HG02970 (cell line): ENCODE data around the gene FABP7.

Experiments
- ATAC-seq: cut with Tn5 transposase; IDR thresholded peaks from one replicate; pipeline ENCODE4 v1.9.1; 2021; ENCODE audit warnings: mild to moderate bottlenecking, moderate library complexity, moderate number of reproducible peaks; ENCODE audit not compliant: unreplicated experiment, low FRiP score

The FABP7 gene

DNA sequence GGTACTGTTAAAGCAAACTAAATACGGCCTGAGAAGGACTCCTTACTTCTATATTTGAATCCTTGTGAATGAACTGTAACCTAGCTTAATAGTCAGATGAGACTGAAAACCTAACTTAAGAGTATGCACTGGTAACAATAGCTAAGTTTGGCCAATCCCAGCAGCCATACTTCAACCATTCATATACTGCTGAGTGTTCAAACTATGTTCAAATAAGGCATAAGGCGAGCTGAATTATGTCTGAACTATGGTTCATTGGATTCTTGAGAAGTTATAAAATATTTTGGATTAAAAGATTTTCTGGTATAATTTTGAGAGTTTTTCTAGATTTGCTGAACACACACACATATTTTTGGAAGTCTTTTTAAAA, 11.8 kb downstream of the FABP7 start:
- ATAC-seq: no peak

DNA sequence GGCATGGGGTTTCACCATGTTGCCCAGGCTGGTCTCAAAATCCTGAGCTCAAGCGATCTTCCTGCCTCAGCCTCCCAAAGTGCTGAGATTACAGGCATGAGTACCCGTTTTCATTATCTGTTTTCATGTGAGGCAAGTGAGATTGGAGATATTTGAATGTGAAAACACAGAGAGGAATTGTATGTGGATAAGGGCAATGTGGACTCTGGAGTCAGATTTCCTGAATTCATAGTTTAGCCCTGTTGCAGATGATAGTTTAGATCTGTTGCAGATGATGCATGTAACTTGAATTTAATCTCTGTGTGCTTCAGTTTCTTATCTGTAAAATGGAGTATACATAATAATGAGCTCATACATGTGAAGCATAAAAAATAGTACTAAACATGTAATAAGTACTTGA, 13.2 kb downstream of the FABP7 start:
- no peak for ATAC-seq

DNA sequence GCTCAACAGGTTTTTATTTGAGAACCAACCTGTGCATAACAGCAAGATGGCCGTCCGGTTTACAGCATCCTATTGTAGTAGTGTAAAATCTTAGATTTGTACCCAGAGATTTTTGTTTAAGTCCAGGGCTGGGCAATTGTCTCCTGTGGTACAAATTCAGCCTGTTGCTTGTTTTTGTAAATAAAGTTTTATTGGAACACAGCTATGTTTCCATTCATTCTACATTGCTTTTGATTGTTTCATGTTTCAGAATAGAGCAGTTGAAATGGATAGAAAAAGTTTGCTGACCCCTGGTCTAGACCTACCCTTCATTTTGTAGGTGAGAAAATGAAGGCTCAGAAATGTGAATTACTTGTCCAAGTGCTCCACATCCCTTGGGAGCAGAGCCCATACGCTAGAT, 18.0 kb downstream of the FABP7 start:
- ATAC-seq: no peak

DNA sequence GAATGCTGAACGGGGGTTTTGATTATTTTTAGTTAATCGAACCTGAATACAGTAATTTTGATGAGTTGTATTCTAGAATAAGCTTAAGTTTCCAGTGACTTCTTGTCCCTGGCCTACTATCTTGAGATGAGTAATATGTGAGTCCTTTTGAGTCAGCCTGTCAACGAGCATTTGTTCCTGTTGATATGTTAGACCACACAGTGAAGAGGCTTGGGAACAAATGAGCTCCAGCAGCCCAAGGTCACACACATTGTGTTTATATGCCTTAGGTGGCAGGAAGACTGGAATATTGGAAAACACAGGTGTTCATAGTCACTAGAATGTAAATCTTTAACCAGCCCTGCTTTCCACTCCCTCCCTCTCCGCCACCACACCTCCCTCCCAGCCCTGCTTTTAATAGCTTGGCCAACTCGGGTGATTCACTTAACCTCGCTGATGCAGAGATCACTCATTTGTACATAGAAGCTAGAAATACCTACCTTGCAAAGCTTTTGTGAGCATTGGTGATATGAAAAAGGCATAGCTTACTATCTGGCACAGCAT, 18.7 kb downstream of the FABP7 start:
- no peak for ATAC-seq

DNA sequence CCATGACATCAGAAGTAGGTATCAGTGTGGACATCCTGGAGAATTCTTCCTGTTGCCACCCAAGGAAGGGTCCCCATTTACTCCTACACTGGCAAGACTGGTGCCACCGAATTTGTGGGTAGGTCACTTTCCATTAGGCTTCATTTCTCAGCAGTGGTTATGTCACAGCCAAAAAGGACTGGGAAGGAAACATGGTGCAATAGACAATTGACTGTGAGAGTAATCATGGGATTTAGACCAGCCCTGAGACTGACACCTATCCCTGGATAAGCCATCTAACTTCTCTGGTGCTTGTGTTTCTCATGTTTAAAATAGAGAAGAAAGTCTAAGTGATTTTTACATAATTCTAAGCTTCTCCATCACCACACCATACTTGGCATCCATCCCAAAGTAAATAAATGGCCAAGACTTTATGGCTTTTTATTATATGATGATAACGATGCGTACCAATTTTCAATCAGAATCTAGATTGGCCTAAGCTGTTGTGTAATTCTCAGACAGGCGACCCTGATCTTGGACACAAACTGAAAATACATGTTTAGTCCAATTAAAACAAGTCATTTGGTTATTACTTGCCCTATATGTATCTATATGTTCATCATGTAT, 19.7 kb downstream of the FABP7 start:
- no peak for ATAC-seq

DNA sequence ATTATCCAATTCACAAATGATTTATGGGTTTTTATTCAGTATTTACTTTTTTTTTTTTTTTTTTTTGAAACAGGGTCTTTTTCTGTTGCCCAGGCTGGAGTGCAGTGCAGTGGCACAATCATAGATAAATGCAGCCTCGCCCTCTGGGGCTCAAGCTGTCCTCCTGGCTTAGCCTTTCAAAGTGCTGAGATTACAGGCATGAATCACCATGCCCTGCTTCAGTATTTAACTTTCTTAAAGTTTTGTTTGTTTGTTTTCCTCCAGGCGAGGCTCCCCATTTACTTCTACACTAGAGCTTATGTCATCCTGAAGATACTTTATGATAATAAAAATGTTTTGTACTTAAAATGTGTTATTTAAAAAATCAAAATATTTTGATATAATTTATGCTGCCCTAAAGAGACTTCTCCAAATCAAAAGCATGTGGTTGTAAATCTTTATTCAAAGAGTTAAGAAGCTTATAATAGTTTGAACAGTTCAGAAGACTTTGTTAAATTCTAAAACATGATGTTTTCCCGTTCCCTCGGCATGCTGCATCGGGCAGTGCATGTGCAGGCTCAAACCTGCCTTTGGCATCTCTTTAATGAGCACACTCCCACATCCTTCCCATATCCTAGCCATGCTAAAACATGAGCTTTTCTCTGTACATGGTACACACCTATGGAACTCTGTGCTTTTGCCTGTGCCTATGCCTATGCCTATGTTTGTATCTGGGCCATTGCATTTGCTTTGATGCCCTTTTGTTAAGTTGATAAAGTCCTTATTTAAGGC, 20.6 kb downstream of the FABP7 start:
- ATAC-seq: no peak

DNA sequence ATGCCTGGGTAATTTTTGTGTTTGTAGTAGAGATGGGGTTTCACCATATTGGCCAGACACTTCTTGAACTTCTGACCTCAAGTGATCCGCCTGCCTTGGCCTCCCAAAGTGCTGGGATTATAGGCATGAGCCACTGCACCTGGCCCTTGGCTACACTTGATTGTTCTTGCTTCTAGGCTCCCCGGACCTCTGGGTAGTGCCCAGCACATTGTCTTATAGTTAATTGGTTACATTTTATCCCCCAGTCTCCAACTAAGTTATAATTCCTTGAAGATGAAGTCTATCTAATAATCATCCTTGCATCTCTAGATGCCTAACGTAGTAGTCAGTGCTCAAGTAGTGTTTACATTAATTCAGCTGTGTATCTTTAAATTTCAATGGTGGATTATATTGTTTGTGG, 21.4 kb downstream of the FABP7 start:
- ATAC-seq: no peak

DNA sequence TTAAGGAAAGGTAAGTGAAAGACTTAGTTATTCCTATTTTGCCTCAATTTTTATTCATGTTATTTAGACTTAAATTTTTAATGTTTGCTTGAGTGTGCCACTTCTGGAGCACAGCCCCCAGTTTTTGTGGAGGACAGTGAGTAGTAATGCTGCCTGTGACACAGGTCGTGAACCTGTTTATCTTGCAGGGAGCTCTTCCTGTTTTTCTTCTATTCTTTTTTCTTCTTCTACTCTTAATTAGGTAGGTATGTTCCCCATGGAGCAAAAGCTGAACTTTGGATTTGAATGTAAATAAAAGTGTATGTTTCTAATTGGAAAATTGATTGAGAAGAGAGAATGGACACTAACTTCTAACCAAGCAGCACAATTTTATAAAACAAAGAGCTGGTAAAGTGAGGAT, 21.9 kb downstream of the FABP7 start:
- no peak for ATAC-seq

DNA sequence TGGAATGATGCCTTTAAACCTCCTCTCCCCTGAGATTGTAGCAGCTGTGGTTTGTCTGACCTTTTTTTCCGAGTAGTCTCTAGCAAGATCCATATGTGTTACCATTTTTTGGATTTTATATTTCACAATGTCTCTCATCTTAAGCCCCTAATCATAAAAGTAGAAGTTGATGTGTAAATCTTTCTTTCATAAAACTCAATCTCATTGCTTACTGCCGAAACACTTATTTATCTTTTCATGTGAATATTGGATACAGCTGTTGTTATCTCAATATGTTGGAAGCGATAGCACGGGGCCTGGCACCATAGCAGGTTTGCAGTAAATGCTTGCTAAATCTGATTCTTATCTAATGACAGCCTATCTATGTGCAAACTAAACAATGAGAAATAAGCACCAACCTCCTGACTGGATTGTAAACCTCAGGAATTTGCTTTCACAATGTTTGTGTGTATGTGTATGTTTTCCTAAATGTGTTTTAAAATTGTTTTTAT, 23.7 kb downstream of the FABP7 start:
- no peak for ATAC-seq

DNA sequence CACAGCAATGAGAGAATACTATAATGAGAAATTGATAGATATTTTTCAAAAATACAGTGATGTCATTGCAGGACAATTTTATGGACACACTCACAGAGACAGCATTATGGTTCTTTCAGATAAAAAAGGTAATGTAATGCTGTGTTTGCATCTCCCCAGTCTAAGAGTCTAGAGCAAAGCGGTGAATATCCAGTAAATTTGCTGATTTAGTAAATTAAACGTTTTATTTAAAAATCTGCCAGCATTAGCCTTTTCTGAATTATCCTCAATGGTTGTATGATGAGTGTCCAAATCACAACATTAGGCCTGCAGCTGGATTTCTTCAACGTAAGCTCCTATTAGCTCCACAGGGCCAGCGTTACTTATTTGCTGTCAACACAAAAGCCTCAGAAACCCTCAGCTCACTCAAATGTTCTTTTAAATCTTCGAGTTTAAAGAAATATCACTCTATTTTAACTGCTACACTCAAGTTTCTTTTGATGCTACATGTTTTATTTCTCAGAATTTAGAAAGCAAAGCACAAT, 25.5 kb downstream of the FABP7 start:
- ATAC-seq: no peak

DNA sequence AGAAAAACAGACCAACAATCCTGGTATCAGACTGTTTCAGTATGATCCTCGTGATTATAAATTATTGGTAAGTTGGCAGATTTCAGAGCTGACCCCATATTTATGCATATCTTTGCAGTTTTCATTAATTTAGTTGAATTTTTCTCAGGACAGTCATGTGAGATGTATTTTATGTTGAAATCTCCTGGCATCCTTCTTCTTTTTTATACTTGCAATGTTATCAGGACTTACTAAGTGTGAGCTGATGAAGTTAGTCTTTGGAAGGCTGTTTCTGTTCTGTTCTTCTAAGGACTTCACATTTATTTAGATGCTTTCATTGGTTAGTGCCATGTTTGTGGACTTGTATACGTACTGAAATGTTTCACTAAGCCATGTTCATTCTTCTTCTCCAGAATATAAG, 26.8 kb downstream of the FABP7 start:
- no peak for ATAC-seq

DNA sequence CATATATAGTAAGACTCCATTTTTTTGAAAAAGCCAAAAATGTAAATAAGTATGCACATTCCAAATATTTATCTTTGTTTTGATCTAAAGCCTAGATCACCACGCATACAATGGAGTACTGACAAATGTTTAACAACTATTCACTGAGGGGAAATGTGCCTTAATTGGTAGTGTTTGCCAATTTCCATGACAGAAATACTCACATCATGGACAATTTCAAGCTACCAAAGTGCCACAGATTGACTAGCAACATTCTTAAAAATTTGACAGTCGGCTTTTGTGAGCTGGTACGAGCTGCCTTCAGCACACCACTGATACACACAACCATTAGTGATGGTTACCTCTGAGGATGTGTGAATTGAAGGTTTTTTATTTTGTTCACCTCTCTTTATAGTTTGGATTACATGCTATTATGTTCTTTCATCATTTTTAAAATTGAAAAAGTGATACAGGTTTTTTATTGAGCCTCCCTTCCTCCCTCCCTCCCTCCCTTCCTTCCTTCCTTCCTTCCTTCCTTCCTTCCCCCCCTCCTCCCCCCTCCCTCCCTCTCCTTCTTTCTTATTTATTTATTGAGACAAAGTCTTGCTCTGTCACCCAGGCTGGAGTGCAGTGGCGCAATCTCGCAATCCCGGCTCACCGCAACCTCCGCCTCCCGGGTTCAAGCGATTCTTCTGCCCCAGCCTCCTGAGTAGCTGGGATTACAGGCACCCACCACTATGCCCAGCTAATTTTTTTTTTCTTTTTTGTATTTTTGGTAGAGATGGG, 28.8 kb downstream of the FABP7 start:
- ATAC-seq: no peak

DNA sequence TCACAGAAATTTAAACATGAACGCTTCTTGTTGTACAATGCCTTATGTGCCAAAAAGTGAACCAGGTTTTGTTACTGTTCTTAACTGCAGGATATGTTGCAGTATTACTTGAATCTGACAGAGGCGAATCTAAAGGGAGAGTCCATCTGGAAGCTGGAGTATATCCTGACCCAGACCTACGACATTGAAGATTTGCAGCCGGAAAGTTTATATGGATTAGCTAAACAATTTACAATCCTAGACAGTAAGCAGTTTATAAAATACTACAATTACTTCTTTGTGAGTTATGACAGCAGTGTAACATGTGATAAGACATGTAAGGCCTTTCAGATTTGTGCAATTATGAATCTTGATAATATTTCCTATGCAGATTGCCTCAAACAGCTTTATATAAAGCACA, 29.5 kb downstream of the FABP7 start:
- ATAC-seq: no peak

DNA sequence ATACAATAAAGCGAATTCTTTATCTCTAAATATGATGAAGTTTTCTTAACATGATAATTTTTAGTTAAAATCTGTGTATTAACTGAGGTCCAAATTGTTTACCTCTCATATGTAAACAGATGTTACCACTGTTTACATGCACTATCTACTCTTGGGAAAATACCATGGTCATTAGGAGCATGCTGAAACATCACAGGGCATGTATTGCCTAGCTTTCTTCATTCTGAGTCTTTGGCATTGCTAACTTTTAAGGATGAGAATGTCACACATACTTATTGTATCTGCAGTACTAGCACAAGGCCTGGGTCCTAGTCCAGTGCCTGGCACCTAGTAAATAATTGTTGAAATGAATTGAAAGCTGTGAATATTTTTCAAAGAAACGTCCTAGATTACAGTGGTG, 30.2 kb downstream of the FABP7 start:
- no peak for ATAC-seq

DNA sequence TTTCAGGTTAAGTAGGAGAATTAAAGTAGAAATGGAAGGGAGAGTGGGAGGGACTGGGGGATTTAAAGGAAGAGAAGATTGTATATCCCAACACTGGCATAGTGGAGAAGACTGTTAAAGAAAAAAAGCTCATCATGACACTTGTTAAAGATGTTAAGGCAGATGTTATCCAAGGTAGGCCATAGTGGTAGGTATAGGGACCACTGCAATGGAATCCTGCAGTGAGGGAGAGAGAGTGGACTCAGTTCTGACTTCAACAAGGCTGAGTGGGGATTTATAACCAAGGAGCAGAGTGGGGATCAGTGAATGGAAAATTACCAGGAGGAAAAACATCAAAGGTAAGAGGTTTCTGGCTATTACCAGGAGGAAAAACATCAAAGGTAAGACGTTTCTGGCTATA, 30.7 kb downstream of the FABP7 start:
- no peak for ATAC-seq

DNA sequence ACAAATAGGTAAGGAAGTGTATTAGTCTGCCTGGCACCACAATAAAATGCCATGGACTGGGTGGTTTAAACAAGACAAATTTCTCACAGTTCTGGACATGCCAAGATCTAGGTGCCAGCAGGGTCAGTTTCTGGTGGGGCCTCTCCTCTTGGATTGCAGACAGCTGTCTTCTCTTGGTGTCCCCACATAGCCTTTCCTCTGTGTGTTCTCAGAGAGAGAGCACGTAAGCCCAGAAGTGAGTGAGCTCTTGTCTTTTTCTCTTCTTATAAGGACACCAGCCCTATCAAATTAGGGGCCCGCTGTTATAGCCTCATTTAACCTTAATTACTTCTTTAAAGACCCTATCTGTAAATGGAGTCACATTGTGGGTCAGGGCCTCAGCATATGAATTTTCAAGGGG, 37.8 kb downstream of the FABP7 start:
- no peak for ATAC-seq

DNA sequence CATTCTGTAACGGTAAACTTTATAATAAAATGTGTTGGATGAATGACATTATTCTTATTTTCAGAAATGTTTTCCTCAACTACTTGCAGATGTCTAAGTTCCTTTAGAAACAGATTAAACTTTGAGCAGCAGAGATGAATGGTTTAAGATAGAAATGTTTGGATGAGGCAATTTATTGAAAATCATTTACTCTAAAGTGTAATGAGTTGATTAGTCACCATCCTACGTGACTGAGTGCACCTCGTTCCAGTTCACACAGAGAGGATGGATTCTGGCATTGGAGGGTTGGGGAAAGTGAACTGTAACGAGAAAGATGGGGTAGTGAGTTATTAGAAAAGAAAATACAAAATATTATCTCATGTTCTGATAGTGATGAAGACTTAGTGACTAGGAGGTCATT, 38.2 kb downstream of the FABP7 start:
- ATAC-seq: no peak

DNA sequence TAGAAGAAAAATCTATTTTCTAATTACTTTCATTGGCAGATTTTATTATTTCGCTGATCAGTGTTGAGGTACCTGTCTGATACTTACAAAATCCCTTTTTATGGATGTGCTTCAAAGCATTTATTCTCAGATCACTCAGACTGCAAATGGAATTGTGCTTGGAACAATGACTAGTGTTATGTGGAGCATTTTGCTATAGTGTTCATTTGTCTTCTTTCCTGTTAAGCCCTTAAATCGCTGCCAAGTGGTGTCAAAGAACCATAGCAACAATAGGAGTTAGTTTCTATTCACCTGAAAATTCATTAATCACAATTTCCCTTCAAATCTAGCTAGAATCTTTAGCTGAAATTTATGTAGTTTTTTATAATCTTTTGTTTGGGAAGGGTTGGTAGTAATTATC, 39.4 kb downstream of the FABP7 start:
- no peak for ATAC-seq

DNA sequence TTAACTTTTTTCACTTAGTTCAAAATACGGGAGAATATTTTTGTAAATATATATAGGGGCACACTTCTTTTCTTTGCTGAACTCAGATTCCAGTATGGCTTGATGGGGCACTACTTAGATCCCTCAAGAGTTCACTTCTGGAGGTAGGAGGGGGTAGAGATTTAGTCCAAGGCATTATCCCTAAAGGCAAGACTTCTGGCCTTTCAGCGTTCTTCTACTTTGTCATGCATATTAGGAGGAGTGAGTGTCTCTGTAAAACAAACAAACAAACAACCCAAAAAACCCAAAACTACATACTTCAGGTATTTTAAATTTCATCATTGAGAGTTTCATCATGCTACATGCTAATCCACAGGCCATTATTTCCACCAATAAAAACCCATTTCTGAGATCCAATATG, 41.6 kb downstream of the FABP7 start:
- no peak for ATAC-seq

DNA sequence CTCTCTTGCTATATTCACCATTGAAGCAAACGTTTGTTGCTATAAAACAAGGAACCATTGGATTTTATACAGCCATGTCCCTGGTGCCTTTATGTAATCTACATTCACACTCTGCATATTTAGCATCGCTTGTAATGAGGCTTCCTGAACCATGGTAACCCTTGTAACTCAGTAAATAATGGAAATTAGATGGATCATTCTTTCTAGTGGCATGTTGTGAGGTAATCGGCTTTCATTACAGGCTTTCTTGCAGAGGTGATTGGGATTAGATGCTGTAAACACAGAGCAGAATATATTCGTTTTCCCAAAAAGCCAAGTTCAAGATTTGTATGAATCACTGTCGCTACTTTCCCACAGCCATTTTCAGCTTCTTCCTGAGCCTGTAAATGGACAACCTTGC, 45.6 kb downstream of the FABP7 start:
- ATAC-seq: no peak

DNA sequence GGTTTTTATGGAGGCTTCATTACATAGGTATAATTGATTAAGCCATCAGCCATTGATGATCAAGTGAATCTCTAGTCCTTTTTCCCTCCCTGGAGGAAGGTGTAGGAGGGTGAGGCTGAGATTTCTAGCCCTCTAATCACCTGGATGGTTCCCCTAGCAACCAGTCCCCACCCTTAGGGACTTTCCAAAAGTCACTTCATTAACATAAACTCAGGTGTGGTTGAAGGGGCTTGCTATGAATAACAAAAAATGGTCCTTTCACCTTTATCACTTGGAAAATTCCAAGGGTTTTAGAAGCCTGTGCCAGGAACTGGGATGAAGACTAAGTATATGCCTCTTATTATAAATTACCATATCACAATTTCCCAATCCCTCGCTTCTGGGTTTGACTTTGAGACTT, 49.9 kb downstream of the FABP7 start:
- no peak for ATAC-seq
